Measurements from ENCODE around the gene TMEM115.
A peak's percentile ranks its signal among the peaks of the same experiment; 100 is the strongest.

TMEM115 gene

GRCh38 chr3:50373146-50374051, 14.1 kb upstream of the TMEM115 start (continued):
- no peak for TF ChIP-seq ZNF692 (tag by site-specific recombination; IDR thresholded peaks at IDR 0.05)
- TF ChIP-seq ZNF366 (tag by site-specific recombination; conservative IDR thresholded peaks at IDR 0.05): peak; percentile 36; the same call in 1 of the 2 replicates
- no peak for TF ChIP-seq TSHZ1 (tag by site-specific recombination; IDR thresholded peaks at IDR 0.05; ENCODE audit: borderline replicate concordance)
- TF ChIP-seq RBAK (tag by site-specific recombination; IDR thresholded peaks at IDR 0.05): no peak
- TF ChIP-seq ZNF18 (tag by site-specific recombination; IDR thresholded peaks at IDR 0.05): no peak
- TF ChIP-seq ZNF26 (tag by site-specific recombination; IDR thresholded peaks at IDR 0.05): no peak
- no peak for TF ChIP-seq ZNF341 (tag by site-specific recombination; IDR thresholded peaks at IDR 0.05; ENCODE audit: low read depth)
- no peak for TF ChIP-seq MYNN (tag by site-specific recombination; IDR thresholded peaks at IDR 0.05; ENCODE audit: borderline replicate concordance)
- TF ChIP-seq PRDM1 (tag by site-specific recombination; IDR thresholded peaks at IDR 0.05): peak; percentile 64
- no peak for TF ChIP-seq ZNF530 (tag by site-specific recombination; IDR thresholded peaks at IDR 0.05; ENCODE audit: low read depth)
- peak; percentile 15; the same call in 1 of the 2 replicates for TF ChIP-seq PATZ1 (tag by site-specific recombination; IDR thresholded peaks at IDR 0.05)
- TF ChIP-seq ZNF202 (tag by site-specific recombination; IDR thresholded peaks at IDR 0.05; ENCODE audit: borderline replicate concordance): no peak
- no peak for TF ChIP-seq SCRT2 (tag by site-specific recombination; IDR thresholded peaks at IDR 0.05)
- no peak for TF ChIP-seq BCL11B (tag by site-specific recombination; IDR thresholded peaks at IDR 0.05; ENCODE audit: low read depth)

GRCh38 chr3:50372349-50372748, 13.0 kb upstream of the TMEM115 start:
- POLR2A ChIA-PET: no interaction called here
- no peaks in the 10 kb centered on the region for H3K36me3 ChIP-seq (ENCODE audit: control insufficient read depth in 2 of 2, insufficient read depth in 1 of 2, low read length in 2 of 2)
- H3K4me3 ChIP-seq (ENCODE audit: low read depth, low read length): no peak overlapping the region
- no peaks in the 10 kb centered on the region for H3K4me1 ChIP-seq (ENCODE audit: control insufficient read depth, insufficient read depth, low read length)
- no peaks in the 10 kb centered on the region for H3K9me3 ChIP-seq (ENCODE audit: control insufficient read depth, insufficient read depth, low read depth, low read length)
- no peak overlapping the region for H3K27ac ChIP-seq (ENCODE audit: extremely low read depth, low read depth, low read length)
- CTCF ChIA-PET: no interaction called here
- TF ChIP-seq OSR2 (tag by site-specific recombination; IDR thresholded peaks at IDR 0.05) (peak; percentile 27; the same call in 1 of the 2 replicates), GLIS1 (tag by site-specific recombination; IDR thresholded peaks at IDR 0.05) (peak; percentile 90), ZNF280D (tag by site-specific recombination; IDR thresholded peaks at IDR 0.05) (no peak), ZIC2 (tag by site-specific recombination; IDR thresholded peaks at IDR 0.05) (peak; percentile 69), EGR2 (tag by site-specific recombination; IDR thresholded peaks at IDR 0.05; ENCODE audit: low read depth) (peak; percentile 77), GLIS2 (tag by site-specific recombination; IDR thresholded peaks at IDR 0.05) (0 out of 2 replicates have a peak, but pooled peaks have one; percentile 24), ZFHX2 (tag by site-specific recombination; conservative IDR thresholded peaks at IDR 0.05) (peak; percentile 86), ZNF138 (tag by site-specific recombination; IDR thresholded peaks at IDR 0.05; ENCODE audit: borderline replicate concordance) (no peak)

Measured in HEK293 (cell line).